CD4-positive, alpha-beta T cell treated with Interleukin-12 subunit alpha and Interleukin-12 subunit beta, for 1 hour (primary cell): ENCODE measurements around the gene MSI2.

ENCODE experiments used
- DNase-seq: peaks from one replicate; pipeline ENCODE4 v3.0.0-alpha.2; 2020

The MSI2 gene

DNA sequence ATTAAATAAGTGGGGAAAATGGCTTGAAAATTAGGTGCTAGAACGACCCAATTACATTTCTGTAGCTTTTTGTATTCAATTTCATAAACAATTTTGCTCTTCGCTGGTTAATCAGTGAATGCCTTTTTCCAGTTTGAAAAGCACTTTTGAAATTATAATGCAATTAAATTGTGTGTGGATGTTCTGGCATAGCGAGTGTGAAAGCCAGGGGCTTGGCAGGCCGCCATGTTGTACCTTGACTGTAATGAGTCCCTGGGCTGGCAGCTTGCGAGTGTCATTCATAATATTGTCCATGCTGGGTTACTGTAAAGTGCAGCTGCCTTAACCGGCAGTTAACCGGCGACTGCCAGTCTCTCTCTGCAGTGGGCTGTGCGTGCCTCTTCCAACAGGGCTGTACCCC lies 310.9 kb downstream of the MSI2 start:
- no peak for DNase-seq

DNA sequence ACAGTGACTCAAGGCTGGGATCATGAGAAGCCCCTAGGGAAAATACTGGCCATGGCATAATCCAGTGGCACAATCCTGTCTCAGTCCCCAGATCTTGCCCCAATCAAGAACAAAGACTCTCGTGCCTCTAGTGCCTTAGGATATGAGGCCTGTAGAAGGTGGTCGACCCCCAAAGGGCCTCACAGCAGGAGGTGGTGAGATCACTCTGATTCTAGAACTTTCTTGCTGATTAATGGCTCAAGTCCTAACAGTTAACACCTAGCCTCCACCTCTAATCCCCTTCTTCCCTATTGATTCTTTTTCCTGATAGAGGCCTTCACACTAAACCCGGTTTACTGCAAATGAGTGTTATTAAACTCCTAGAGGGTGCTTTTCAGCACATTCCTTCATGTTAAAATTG lies 312.0 kb downstream of the MSI2 start:
- DNase-seq, result no peak

GRCh38 chr17:57569021-57569420 lies 312.7 kb downstream of the MSI2 start:
- DNase-seq, result no peak

DNA sequence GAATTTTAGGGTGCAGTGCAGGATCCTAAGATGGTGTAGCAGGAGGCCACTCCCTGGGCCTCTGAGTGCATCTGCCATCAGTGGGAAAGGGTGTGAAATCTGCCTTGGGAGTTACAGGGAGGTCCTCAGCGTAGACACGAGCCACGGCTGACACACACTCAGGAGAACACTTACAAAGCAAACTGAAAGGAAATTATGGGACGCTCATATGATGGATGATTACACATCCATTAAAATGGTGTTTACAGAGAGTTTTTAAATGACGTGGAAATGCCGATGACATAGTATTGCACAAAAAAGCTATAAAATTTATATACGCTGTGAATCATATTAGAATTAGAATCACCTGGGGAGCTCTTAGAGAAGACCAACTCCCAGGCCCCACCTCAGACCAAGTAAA lies 313.5 kb downstream of the MSI2 start:
- no peak for DNase-seq

DNA sequence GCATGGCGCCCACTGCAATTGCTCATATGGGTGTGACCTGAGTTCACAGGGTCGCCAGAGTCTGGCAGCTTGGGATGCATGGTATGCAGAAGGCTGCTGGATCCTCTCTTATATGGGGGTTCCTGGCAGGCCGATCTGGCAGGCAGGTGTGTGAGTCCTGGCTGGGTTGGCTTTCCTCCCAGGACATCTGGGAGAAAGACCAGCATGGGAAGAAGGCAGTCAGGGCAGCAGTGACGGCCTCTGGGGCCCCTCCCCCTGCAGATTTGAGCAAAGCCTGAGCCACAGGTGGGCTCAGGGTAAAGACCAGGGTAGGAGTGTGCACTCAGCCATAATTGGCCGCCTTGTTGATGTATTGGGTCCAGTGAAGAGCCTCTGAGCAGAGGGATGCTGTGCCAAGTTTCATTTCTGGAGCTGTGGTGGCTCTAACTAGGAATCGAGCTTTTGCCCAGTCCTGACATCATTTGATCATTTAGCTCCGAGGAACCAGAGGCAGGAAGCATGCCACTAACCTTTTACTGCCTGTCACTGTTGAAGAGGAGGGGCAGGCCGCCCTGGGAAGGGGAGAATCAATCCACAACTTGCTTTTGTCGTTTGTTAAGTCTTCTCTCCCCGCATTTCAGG lies 314.5 kb downstream of the MSI2 start:
- DNase-seq, result no peak

GRCh38 chr17:57572062-57572461 lies 315.7 kb downstream of the MSI2 start:
- no peak for DNase-seq

- no peak for DNase-seq
Observed at GRCh38 chr17:57572600-57572999, 316.3 kb downstream of the MSI2 start.

DNA sequence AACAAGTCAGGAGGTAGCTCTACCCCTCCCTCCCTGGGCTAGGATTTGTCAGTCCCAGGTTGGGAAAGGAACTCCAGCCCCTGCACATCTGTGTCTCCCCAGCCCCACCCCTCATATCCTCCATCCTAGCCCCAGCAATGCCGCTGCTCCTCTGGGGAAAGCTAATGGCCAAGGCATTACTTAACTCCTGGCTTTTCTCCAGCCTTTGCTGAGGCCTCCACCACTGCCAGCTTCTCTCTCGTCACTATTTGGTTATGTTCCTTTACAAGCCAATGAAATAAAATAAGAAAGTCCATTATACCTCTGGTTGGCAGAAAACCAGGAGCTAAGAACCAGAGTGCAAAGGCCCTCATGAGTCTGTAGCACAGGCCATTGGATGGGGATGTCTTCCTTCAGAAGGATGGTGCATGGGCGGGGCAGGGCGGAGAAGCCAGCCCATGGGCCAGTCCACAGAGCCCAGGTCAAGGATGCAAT lies 317.8 kb downstream of the MSI2 start:
- no peak for DNase-seq

DNA sequence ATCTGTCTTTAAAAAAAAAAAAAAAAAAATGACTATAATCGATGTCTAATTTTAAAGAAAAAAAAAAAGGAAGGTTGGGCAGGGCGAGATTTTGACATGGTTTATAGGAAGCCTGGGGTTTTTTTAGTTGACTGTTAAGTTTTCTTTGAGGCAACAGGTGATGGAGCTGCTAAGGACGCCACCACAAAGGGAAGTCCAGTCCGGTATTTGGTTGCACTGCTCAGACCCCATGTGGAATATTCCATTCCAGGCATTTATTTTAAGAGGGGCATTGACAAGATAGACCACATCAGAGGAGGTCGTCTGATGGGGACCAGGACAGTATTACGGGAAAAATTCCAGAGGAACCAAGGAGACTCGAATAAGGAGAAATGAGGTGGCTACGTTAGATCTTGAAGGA lies 320.4 kb downstream of the MSI2 start:
- no peak for DNase-seq

DNA sequence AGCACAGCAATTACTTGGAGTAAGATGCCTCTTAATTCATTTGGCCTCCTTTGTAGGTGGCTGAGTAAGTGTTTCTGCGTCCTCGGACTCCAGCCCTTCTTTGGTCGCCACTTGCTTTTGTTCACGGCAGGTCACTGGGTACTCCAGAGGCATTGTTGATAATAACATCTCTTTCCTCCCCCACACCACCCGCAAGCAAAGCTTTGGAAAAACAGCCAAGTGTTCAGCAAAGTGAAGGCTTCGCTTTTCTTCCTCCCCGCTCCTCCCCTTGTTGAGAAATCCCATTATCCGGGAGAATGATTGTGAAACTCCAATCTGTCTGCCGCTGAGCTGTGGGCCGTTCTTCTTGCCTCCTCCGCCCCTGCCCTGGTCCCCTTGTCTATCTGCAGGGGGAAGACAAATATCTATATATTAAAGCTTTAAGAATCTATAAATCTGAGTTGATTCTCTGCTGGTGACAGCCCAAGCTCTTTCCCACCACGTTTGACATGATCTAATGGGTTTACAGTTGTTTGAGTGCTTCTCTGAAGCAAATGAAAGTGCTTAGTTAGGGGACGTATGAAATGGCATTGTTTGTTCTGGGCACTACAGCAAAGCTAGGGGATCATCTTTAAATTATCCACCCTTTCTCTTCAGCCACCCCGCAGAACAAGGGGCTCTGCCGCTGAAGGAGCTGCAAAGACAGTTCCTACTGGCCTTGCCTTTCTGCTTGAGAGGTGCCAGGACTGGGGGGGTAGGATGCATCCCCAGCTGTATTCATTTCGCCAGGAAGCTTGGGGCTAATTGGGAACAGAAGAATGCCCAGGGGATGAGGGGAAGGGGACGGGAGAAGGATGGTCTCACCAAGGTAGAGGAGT lies 321.7 kb downstream of the MSI2 start:
- DNase-seq, result no peak

- no peak for DNase-seq
Observed at GRCh38 chr17:57578608-57579225, 322.4 kb downstream of the MSI2 start.

DNA sequence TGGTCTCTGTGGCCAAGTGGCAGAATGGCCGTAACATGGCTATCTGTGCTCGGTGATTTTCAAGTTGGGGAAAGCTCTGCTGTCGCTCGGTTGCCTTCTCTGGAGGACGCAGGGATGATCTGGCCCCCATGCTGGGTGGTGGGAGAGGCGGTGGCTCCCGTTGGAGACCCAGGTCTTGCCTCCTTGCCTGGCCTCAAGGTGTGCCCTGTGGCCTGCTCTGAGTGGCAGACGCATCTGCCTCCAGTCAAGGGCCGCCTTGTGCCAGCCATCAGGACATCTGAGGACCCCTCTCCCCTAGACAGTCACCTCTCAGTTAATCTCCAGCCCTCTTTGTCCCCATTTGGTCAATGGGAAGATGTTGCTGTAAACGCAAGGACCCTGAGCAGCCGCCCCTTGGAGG lies 322.9 kb downstream of the MSI2 start:
- no peak for DNase-seq

- DNase-seq, result no peak
Observed at GRCh38 chr17:57580055-57580739, 323.9 kb downstream of the MSI2 start.

DNA sequence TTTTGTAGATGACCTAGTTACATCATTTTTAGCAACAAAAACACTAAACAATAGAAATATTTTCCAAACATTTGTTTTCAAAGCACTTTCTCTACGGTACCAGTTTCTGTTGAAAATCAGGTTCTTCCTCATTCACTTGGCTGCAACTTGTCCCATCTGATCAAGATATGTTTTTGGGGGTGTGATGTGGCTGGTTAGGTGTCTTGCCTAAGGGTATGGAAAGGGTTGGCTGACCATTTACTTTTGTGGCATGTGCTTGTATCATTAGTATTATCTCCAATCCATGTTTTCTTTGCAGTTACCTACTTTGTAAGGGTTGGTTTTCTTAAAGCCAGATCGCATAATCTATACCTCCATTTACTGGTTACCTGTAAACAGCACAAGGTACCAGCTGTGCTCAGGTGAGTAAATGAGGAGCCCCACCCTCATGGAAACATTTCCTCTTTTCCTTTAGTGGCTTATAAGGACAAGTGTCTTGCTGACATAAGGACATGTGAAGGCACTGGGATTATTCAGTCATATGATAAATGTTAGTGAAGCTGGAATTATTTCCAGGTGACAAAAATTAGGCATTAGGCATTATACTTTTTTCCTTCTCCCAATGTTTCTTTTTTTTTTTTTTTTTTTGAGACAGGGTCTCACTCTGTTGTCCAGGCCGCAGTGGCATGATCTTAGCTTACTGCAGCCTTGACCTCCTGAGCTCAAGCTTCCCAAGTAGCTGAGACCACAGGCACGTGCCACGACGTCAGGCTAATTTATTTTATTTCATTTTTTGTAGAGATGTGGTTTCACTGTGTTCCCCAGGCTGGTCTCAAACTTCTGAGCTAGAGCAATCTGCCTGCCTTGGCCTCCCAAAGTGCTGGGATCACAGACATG lies 326.8 kb downstream of the MSI2 start:
- DNase-seq, result no peak

- no peak for DNase-seq
Observed at GRCh38 chr17:57584050-57584551, 327.8 kb downstream of the MSI2 start.

GRCh38 chr17:57585341-57586195 lies 329.2 kb downstream of the MSI2 start:
- no peak for DNase-seq

- DNase-seq, result no peak
Observed at GRCh38 chr17:57586196-57586740, 329.9 kb downstream of the MSI2 start.

GRCh38 chr17:57586742-57587141 lies 330.4 kb downstream of the MSI2 start:
- DNase-seq, result no peak

DNA sequence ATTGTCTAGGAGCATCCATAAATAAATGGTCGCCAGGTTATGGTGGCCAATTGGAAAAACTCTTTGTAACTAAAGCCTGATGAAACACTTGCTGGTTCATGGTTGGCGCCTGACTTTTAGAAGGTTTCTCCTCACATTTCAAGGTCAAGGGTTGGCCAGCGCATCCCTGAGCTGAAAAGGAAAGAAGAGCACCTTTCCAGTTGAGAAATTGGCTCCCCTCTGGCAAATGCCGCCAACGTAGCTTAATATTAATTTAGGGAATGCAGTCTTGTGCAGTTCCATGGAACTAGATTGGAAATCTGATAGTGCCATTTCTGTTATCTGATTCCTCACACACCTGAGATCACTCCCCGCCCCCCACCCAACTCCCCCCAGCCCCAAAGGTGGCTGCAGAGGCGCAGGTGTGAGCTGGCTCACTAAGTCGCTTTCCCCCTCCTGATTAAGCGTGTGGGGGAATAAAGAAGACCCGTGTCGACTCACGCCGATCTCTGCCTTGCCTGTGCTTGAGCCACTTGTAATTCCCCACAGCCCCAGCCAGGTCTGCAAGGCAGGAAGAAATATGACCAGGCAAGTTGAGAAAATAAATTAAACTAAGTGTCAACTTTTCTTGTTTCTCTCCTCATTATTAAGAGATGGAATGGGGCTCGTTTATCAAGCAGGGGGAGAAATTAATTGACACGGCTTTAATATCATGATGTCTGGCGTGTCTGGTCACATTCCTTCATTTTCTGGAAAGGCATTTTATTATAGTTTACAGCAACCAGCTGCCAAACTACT lies 331.1 kb downstream of the MSI2 start:
- DNase-seq, result no peak

GRCh38 chr17:57588086-57588485 lies 331.8 kb downstream of the MSI2 start:
- no peak for DNase-seq
